Hepatocyte (in vitro differentiated cells): ENCODE measurements around the gene NAA80.

Source experiments
- EZH2 ChIP-seq: fragments of 200-600 bp; sonication (generic); IDR thresholded peaks from 2 replicates; pipeline ENCODE4 v1.6.1; 2016; ENCODE audit warnings: antibody characterized with exemption, mild to moderate bottlenecking, borderline replicate concordance
- EZH2phosphoT487 ChIP-seq: fragments of 200-600 bp; sonication (generic); IDR thresholded peaks from one replicate; pipeline ENCODE4 v1.6.1; 2018; ENCODE audit warnings: antibody characterized with exemption, mild to moderate bottlenecking, low read depth, moderate library complexity; ENCODE audit not compliant: unreplicated experiment, severe bottlenecking
- TF ChIP-seq, protein P1 (sequence below): fragments of 200-600 bp; sonication (generic); IDR thresholded peaks from 2 replicates; pipeline ENCODE4 v1.5.1; 2016; ENCODE audit warnings: antibody characterized with exemption, mild to moderate bottlenecking; ENCODE audit not compliant: poor library complexity

DNA sequence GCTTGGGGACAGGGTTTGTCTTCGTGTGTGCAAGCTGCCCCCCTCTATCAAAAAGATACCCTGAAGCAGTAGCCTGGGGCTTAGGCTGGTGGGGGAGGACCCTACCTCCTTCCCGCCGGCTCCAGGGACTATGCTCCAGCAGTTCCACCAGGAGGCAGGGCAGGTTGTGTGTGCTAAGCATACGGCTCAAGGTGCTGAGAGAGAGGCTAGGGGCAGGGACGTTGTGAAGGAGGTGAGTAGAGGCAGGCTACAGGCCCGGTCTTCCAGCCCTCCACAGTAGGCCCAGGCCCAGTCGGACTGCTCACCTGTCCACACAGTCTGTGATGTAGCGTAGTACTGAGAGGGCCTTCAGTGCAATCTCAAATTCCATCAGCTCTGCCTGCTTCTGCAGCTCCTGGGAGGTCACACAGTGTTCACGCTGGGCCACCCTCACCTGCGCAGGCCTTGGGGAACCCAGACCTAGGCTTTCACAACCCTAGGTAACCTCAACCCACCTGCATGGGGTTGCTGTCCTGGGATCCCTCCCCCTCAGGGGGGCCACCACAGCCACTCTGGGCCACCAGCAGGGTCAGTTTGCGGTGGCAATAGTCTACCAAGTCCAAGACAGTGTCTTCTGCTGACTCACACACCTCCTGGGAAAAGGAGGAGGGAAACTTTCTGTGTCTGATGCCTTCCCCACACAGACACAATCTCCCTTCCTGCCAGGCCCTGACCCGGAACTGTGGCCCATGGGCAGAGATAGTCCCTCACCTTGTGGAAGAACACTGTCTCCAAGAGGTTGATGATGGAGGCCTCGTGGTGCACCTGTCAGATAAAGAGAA is 43.8 kb upstream of the NAA80 start:
- TF ChIP-seq, protein P1, sequence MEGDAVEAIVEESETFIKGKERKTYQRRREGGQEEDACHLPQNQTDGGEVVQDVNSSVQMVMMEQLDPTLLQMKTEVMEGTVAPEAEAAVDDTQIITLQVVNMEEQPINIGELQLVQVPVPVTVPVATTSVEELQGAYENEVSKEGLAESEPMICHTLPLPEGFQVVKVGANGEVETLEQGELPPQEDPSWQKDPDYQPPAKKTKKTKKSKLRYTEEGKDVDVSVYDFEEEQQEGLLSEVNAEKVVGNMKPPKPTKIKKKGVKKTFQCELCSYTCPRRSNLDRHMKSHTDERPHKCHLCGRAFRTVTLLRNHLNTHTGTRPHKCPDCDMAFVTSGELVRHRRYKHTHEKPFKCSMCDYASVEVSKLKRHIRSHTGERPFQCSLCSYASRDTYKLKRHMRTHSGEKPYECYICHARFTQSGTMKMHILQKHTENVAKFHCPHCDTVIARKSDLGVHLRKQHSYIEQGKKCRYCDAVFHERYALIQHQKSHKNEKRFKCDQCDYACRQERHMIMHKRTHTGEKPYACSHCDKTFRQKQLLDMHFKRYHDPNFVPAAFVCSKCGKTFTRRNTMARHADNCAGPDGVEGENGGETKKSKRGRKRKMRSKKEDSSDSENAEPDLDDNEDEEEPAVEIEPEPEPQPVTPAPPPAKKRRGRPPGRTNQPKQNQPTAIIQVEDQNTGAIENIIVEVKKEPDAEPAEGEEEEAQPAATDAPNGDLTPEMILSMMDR: no peak
- TF ChIP-seq EZH2 (no peak), EZH2phosphoT487 (no peak)
